KMS-11 (cell line): ENCODE data around the gene TMEM150B.

Source experiments
- H2AFZ ChIP-seq: fragments of 200-600 bp; sonication (generic); 2 replicates; pipeline ENCODE4 v1.6.1; 2016; ENCODE audit warnings: antibody characterized with exemption, mixed run types, low read depth
- H3K27ac ChIP-seq: fragments of 200-600 bp; sonication (generic); 2 replicates; pipeline ENCODE4 v1.6.1; 2016; ENCODE audit warnings: mild to moderate bottlenecking, mixed run types
- H3K27me3 ChIP-seq: fragments of 200-600 bp; sonication (generic); 2 replicates; pipeline ENCODE4 v1.6.1; 2017; ENCODE audit warnings: mild to moderate bottlenecking, low read depth, mixed run types, moderate library complexity; ENCODE audit not compliant: insufficient read depth
- H3K36me3 ChIP-seq: fragments of 200-600 bp; sonication (generic); 2 replicates; pipeline ENCODE4 v1.6.1; 2017; ENCODE audit warnings: mild to moderate bottlenecking, mixed run types; ENCODE audit not compliant: insufficient read depth
- H3K4me1 ChIP-seq: fragments of 200-600 bp; sonication (generic); 2 replicates; pipeline ENCODE4 v1.6.1; 2016; ENCODE audit warnings: mild to moderate bottlenecking, low read depth, mixed run types; ENCODE audit not compliant: poor library complexity, severe bottlenecking
- H3K4me2 ChIP-seq: fragments of 200-600 bp; sonication (generic); 2 replicates; pipeline ENCODE4 v1.7.0; 2016; ENCODE audit warnings: mild to moderate bottlenecking, mixed run types
- H3K4me3 ChIP-seq: fragments of 200-600 bp; sonication (generic); IDR thresholded peaks from 2 replicates; pipeline ENCODE4 v1.6.1; 2017; ENCODE audit warnings: low read depth, low read length, mixed read lengths; ENCODE audit not compliant: insufficient read depth
- H3K79me2 ChIP-seq: fragments of 200-600 bp; sonication (generic); 2 replicates; pipeline ENCODE4 v1.6.1; 2016; ENCODE audit warnings: low read depth, mixed run types; ENCODE audit not compliant: insufficient read depth
- H3K9ac ChIP-seq: fragments of 200-600 bp; sonication (generic); 2 replicates; pipeline ENCODE4 v1.6.1; 2016; ENCODE audit warnings: mild to moderate bottlenecking, mixed run types
- H4K20me1 ChIP-seq: fragments of 200-600 bp; sonication (generic); 2 replicates; pipeline ENCODE4 v1.6.1; 2016; ENCODE audit warnings: mild to moderate bottlenecking, mixed run types; ENCODE audit not compliant: insufficient read depth
- TF ChIP-seq, protein P1 (sequence below): fragments of 200-600 bp; sonication (generic); conservative IDR thresholded peaks from 2 replicates; pipeline ENCODE4 v1.6.1; 2017; ENCODE audit warnings: low read depth, mild to moderate bottlenecking, antibody characterized with exemption, low read length, moderate library complexity, mixed read lengths

The TMEM150B gene, protein sequence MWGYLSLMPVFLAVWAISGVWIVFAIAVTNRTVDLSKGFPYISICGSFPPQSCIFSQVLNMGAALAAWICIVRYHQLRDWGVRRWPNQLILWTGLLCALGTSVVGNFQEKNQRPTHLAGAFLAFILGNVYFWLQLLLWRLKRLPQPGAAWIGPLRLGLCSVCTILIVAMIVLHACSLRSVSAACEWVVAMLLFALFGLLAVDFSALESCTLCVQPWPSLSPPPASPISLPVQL

DNA sequence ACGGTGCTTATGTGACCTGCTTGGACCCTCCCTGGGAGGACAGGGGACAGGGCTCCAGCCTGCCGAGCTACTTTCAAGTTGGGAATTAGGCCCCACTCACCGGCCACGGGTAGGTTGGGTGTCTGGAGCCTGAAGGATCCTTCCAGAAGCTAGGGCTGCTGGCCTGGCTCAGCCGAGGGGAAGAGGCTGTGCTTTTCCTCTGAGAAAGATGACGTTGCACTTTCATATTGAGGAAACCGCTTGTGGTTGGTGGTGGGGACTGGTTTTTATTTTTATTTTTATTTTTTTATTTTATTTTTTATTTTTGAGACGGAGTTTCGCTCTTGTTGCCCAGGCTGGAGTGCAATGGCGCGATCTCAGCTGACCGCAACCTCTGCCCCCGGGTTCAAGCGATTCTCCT lies at the start of gene TMEM150B:
Gene TMEM150B, minus strand, starts transcription at position 170 of the 400 bp plus-strand sequence. CDS start 4,305 bp downstream, outside the sequence.
- Histone ChIP-seq H3K27ac (no peak within 1 kb of the TSS), H3K9ac (no peak within 1 kb of the TSS), H2AFZ (peak within 1 kb of the TSS; percentile 44; the same call in 1 of the 2 replicates), H3K4me3 (no peak within 1 kb of the TSS), H3K79me2 (no peaks in the 10 kb centered on the region), H3K4me1 (peaks cover 12% of the 10 kb centered on the region), H3K4me2 (no peak within 1 kb of the TSS), H3K36me3 (no peaks in the 10 kb centered on the region), H3K27me3 (no peaks in the 10 kb centered on the region; the same call in 1 of the 2 replicates), H4K20me1 (no peaks in the 10 kb centered on the region)
- TF ChIP-seq, protein P1, sequence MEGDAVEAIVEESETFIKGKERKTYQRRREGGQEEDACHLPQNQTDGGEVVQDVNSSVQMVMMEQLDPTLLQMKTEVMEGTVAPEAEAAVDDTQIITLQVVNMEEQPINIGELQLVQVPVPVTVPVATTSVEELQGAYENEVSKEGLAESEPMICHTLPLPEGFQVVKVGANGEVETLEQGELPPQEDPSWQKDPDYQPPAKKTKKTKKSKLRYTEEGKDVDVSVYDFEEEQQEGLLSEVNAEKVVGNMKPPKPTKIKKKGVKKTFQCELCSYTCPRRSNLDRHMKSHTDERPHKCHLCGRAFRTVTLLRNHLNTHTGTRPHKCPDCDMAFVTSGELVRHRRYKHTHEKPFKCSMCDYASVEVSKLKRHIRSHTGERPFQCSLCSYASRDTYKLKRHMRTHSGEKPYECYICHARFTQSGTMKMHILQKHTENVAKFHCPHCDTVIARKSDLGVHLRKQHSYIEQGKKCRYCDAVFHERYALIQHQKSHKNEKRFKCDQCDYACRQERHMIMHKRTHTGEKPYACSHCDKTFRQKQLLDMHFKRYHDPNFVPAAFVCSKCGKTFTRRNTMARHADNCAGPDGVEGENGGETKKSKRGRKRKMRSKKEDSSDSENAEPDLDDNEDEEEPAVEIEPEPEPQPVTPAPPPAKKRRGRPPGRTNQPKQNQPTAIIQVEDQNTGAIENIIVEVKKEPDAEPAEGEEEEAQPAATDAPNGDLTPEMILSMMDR, result no peak

DNA sequence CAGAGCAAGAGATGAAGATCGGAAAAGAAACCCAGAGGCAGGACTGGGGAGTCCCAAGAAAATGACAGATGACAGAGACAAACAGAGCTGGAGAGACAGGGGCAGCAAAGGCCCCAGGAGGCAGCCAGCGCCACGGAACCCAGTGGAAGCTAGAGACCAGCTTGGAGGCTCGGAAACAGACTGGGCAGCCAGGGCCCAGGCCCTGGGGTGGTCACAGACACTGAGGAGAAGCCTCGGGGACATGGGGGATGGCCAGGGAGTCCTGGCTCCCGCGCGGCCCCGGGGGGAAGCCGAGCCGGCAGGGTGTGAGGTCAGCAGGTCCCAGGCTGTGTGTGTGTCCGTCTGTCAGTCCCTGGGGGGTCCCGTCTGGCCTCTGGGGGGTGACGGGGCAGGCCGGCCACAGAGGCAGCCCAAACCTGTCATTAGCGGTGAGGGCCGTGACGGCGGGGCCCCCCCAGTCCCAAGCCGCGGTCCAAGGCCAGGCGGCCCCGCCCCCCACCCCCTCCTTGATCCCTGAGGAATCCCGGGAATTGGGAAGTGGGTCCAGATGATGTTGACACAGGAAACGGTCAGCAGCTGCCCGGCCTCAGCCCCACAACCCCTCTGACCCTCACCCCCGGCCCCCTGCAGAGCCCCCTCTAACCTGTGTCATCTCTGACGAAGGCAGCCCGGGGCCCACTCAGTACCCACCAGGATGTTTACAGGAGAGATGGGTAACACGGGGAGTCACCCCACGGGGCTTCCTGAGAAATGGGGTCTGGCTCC lies 49.0 kb upstream of the TMEM150B start:
- Histone ChIP-seq H3K4me2 (no peak overlapping the region), H3K9ac (no peak overlapping the region), H3K27me3 (peaks cover 37% of the 10 kb centered on the region), H3K79me2 (no peaks in the 10 kb centered on the region), H3K27ac (no peak overlapping the region), H3K4me3 (no peak overlapping the region), H3K4me1 (peaks cover 10% of the 10 kb centered on the region), H3K36me3 (no peaks in the 10 kb centered on the region), H2AFZ (no peak overlapping the region), H4K20me1 (no peaks in the 10 kb centered on the region)
- TF ChIP-seq, protein P1, result no peak

DNA sequence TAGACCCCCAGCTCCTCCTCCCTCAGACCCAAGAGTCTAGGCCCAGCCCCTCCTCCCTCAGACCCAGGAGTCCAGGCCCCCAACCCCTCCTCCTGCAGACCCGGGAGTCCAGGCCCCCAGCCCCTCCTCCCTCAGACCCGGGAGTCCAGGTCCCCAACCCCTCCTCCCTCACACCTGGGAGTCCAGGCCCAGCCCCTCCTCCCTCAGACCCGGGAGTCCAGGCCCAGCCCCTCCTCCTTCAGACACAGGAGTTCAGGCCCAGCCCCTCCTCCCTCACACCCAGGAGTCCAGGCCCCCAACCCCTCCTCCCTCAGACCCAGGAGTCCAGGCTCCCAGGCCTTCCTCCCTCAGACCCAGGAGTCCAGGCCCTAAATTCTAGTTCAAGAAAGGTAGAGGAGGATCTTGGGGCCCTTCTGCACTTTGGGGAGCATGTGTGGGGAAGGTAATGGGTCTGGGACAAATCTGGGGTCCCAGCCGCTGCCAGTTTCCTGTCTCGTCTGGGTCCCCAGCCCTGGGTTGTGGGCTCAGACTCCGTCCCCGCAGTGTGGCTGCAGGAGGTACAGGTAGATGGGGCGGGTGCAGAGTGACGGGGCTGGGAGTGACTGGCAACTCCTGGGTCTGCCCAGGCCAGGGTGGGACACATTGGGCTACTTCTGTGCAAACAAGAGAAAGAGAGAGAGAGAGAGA lies 48.3 kb upstream of the TMEM150B start:
- no peak overlapping the region for H3K9ac ChIP-seq
- no peak overlapping the region for H3K4me3 ChIP-seq
- TF ChIP-seq, protein P1, result no peak
- no peak overlapping the region for H2AFZ ChIP-seq
- H3K4me1 ChIP-seq, result peaks cover 10% of the 10 kb centered on the region
- no peaks in the 10 kb centered on the region for H3K36me3 ChIP-seq
- no peak overlapping the region for H3K27ac ChIP-seq
- no peak overlapping the region for H3K4me2 ChIP-seq
- H3K27me3 ChIP-seq, result peaks cover 44% of the 10 kb centered on the region
- no peaks in the 10 kb centered on the region for H3K79me2 ChIP-seq
- H4K20me1 ChIP-seq, result no peaks in the 10 kb centered on the region

DNA sequence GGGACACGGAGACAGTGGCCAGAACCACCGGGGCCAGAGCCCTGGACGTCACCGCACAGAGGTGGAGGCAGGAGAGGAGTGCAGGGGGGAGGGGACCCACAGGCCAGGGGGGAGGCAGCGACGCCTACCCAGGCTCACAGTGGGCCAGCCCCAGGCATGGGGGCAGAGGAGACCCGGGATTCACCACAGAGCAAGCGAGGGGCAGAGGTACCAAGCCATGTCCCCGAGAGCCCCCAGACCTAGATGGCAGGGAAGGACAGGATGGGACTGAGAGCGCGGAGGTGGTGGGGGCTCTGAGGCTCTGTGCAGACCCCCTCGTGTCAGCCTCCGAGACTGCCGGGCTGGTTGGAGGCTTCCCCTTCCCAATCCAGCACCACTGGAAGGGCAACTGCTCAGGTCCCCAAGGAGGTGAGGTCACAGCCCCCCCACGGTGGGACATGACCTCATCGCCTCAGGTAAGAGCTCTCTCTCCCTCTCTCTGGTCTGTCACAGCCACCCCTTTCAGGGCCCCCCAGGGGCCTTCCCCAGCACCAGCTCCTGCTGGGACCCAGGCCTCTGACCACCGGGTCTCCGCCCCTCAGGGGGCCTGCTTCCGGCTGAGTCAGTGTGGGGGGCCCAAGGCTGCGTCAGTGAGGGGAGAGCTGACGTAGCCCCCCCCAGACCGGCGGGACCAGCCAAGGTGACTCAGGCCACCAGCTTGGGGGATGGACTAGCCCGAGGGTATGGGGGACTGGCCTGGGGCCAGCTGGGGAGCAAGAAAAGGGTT lies 47.4 kb upstream of the TMEM150B start:
- Histone ChIP-seq H2AFZ (no peak overlapping the region), H4K20me1 (no peaks in the 10 kb centered on the region), H3K79me2 (no peaks in the 10 kb centered on the region), H3K4me2 (no peak overlapping the region), H3K4me3 (no peak overlapping the region), H3K27me3 (peaks cover 52% of the 10 kb centered on the region), H3K4me1 (peaks cover 10% of the 10 kb centered on the region), H3K27ac (no peak overlapping the region), H3K9ac (no peak overlapping the region), H3K36me3 (no peaks in the 10 kb centered on the region)
- TF ChIP-seq, protein P1, result no peak
